ENCODE results near the gene ESD.
"Not testable (repeated sequence)": the region's sequence is repeated elsewhere in the genome, so short reads cannot be mapped to it uniquely, and the experiment has no call there.

Gene ESD

GRCh38 chr13:46783504-46783903, 13.5 kb downstream of the ESD start:
- DNase-seq: no peak

GRCh38 chr13:46782691-46783090, 14.3 kb downstream of the ESD start:
- no peak for DNase-seq

GRCh38 chr13:46782066-46782465, 14.9 kb downstream of the ESD start:
- no peak for DNase-seq

- no peak for DNase-seq
Measured at GRCh38 chr13:46778890-46779289, 18.1 kb downstream of the ESD start.

- no peak for DNase-seq
Measured at GRCh38 chr13:46778095-46778494, 18.9 kb downstream of the ESD start.

- DNase-seq: no peak
Measured at GRCh38 chr13:46775385-46776107, 21.4 kb downstream of the ESD start.

GRCh38 chr13:46773541-46773940, 23.4 kb downstream of the ESD start:
- no peak for DNase-seq

- DNase-seq: no peak
Measured at GRCh38 chr13:46771693-46772092, 25.3 kb downstream of the ESD start.

- not testable (repeated sequence) for DNase-seq
Measured at GRCh38 chr13:46769925-46770324, 27.0 kb downstream of the ESD start.

- no peak for DNase-seq
Measured at GRCh38 chr13:46761866-46762265, 35.1 kb downstream of the ESD start.

- DNase-seq: no peak
Measured at GRCh38 chr13:46761174-46761573, 35.8 kb downstream of the ESD start.

GRCh38 chr13:46759846-46760245, 37.1 kb downstream of the ESD start:
- no peak for DNase-seq

- DNase-seq: no peak
Measured at GRCh38 chr13:46757640-46758039, 39.3 kb downstream of the ESD start.

- no peak for DNase-seq
Measured at GRCh38 chr13:46756977-46757376, 40.0 kb downstream of the ESD start.

GRCh38 chr13:46755508-46755907, 41.5 kb downstream of the ESD start:
- not testable (repeated sequence) for DNase-seq

GRCh38 chr13:46754812-46755211, 42.1 kb downstream of the ESD start:
- DNase-seq: no peak

GRCh38 chr13:46753917-46754316, 43.0 kb downstream of the ESD start:
- DNase-seq: no peak

- no peak for DNase-seq
Measured at GRCh38 chr13:46753137-46753536, 43.8 kb downstream of the ESD start.

- DNase-seq: no peak
Measured at GRCh38 chr13:46751811-46752635, 44.9 kb downstream of the ESD start.

GRCh38 chr13:46749951-46750350, 47.0 kb downstream of the ESD start:
- no peak for DNase-seq

- DNase-seq: no peak
Measured at GRCh38 chr13:46748300-46748699, 48.7 kb downstream of the ESD start.

GRCh38 chr13:46747031-46747820, 49.7 kb downstream of the ESD start:
- DNase-seq: no peak

- no peak for DNase-seq
Measured at GRCh38 chr13:46745706-46746105, 51.3 kb downstream of the ESD start.

GRCh38 chr13:46745062-46745461, 51.9 kb downstream of the ESD start:
- no peak for DNase-seq

Measured in NCI-H1930 (cell line).